Measurements from ENCODE around the gene ABR. TPM values are rescaled to one million over a fixed set of nuclear protein-coding genes. Genes with fewer than 3 reads are reported as not detected.
A peak's percentile ranks its signal among the peaks of the same experiment; 100 is the strongest.

ABR gene
- total RNA-seq (100 to 1,000 TPM; 139 to 157 TPM), polyA plus RNA-seq (10 to 100 TPM in 1 of 2 donors, 1 to 10 TPM in 1; 7.2 to 33.4 TPM)

- Histone ChIP-seq H3K9me3 (ENCODE audit: control insufficient read depth in 1 of 2, low read length in 2 of 2) (no peaks in the 10 kb centered on the region), H3K27ac (ENCODE audit: low read depth, low read length) (peak within 1 kb of the TSS; percentile 35), H3K4me3 (ENCODE audit: low read length in 2 of 2) (peak within 1 kb of the TSS in 1 of 2 donors; percentile 38), H3K4me1 (ENCODE audit: insufficient read depth, low read length) (peaks cover 10% of the 10 kb centered on the region), H3K36me3 (ENCODE audit: insufficient read depth, low read length) (no peaks in the 10 kb centered on the region), H3K27me3 (ENCODE audit: insufficient read depth, low read length) (no peaks in the 10 kb centered on the region)
- Mint-ChIP-seq H3K4me1 (peaks cover 2 to 33% (median 15%) of the 10 kb centered on the region in 4 donors), H3K9me3 (peaks cover 0 to 2% (median 0%) of the 10 kb centered on the region in 8 donors), H3K4me3 (peak within 1 kb of the TSS; percentile 38 to 84 (median 80)), H3K27ac (peak within 1 kb of the TSS in 3 of 7 donors; percentile 57 to 81 (median 63)), H3K36me3 (no peaks in the 10 kb centered on the region), H3K27me3 (no peaks in the 10 kb centered on the region)
- peak; percentile 51 to 76 (median 54) for DNase-seq
- intact Hi-C loops (cut with micrococcal nuclease): loop anchor here (2.0 kb wide), 1 partner anchor 57 kb away; no protein-coding TSS in a partner anchor
- ChIA-PET POLR2A (ENCODE audit: partially characterized antibody) (interaction anchor here (1.0 kb wide), 1 partner anchor 18 kb away, joined by 5 read pairs; no protein-coding TSS in a partner anchor), CTCF (ENCODE audit: partially characterized antibody) (interaction anchor here (1.0 kb wide), 1 partner anchor 58 kb away, joined by 5 read pairs; no protein-coding TSS in a partner anchor)
Measured at GRCh38 chr17:1179818-1180742, at the start of gene ABR. TSS of gene ABR (minus strand) at chr17:1179981. CDS start at chr17:1179727, 254 bp downstream.

DNA sequence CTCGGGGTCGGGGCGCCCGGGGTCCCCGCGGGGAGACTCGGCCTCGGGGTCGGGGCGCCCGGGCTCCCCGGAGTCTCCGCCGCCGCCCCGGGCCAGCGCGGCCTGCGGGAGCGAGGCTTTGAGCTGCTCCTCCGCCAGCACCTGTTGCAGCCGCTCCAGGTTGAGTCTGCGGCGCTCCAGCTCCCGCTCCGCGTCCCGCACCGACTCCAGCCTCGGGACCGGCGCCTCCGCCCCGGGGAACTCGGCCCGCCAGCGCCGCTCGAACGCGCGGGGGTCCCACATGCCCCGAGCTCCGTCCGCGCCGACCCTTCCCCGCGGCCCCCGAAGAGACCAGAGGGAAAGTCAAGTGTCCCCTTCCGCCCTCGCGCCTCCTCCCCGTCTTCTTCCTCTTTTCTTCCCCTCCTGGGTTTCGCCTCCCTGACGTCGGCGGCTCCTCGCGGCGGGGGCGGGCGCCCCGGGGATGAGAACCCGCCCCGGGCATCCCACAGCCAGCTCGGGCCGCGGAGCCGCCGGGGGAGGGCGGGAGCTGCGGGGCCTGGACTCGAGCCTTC, 49.6 kb upstream of the ABR start:
- Mint-ChIP-seq H3K9me3 (peaks cover 0 to 2% (median 0%) of the 10 kb centered on the region in 8 donors), H3K4me1 (peaks cover 7 to 26% (median 16%) of the 10 kb centered on the region in 4 donors), H3K27ac (no peak overlapping the region), H3K36me3 (no peaks in the 10 kb centered on the region), H3K4me3 (peak overlapping the region; percentile 15 to 64 (median 44)), H3K27me3 (peaks cover 29 to 33% of the 10 kb centered on the region in 2 donors)
- intact Hi-C loops (cut with micrococcal nuclease): no loop called here
- H3K27me3 ChIP-seq (ENCODE audit: insufficient read depth, low read length): no peaks in the 10 kb centered on the region
- CTCF ChIA-PET (ENCODE audit: partially characterized antibody): interaction anchor here (0.5 to 1.2 kb wide), 3 partner anchors 30 to 103 kb away, joined by 3 to 4 read pairs (median 3); no protein-coding TSS in a partner anchor
- H3K4me3 ChIP-seq (ENCODE audit: low read length in 2 of 2): no peak overlapping the region
- no peaks in the 10 kb centered on the region for H3K9me3 ChIP-seq (ENCODE audit: control insufficient read depth in 1 of 2, low read length in 2 of 2)
- peak in 4 of 5 donors; percentile 23 to 49 (median 38) for DNase-seq
- POLR2A ChIA-PET (ENCODE audit: partially characterized antibody): interaction anchor here (0.7 kb wide), 1 partner anchor 28 kb away, joined by 3 read pairs; no protein-coding TSS in a partner anchor
- peaks cover 11% of the 10 kb centered on the region for H3K4me1 ChIP-seq (ENCODE audit: insufficient read depth, low read length)
- no peak overlapping the region for H3K27ac ChIP-seq (ENCODE audit: low read depth, low read length)
- no peaks in the 10 kb centered on the region for H3K36me3 ChIP-seq (ENCODE audit: insufficient read depth, low read length)

DNA sequence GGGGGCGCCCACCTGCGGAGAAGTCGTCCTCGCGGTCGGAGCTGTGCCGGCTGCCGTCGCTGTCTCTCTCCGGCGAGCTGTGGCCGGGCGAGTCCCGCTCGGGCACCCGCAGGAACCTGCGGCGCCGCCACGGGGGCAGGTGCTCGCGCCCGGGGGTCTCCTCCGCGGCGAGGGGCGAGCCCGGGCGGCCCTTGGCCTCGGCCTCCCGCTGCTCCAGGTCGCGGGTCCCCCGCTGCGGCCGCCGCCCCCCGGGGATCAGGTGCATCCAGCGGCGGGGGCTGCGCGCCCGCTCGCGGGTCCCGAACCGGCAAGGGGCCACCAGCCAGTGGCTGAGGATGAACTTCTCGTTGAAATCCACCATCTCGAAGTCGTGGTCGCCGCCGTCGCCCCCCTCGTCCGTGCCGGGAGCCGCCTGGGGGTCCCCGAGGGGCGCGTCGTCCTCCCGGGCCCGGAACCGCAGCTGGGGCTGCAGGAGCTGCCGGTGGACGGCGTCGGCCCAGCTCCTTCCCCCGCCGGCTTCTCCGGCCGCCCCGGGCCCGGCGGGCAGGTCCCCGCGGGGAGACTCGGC, 49.1 kb upstream of the ABR start:
- no peaks in the 10 kb centered on the region for H3K36me3 ChIP-seq (ENCODE audit: insufficient read depth, low read length)
- Mint-ChIP-seq H3K9me3 (peaks cover 0 to 2% (median 0%) of the 10 kb centered on the region in 8 donors), H3K4me3 (peak overlapping the region in 1 of 8 donors; percentile 41), H3K4me1 (peaks cover 7 to 26% (median 16%) of the 10 kb centered on the region in 4 donors), H3K36me3 (no peaks in the 10 kb centered on the region), H3K27me3 (peaks cover 26 to 30% of the 10 kb centered on the region in 2 donors), H3K27ac (no peak overlapping the region)
- H3K4me1 ChIP-seq (ENCODE audit: insufficient read depth, low read length): peaks cover 11% of the 10 kb centered on the region
- H3K27ac ChIP-seq (ENCODE audit: low read depth, low read length): no peak overlapping the region
- peak in 1 of 5 donors; percentile 10 for DNase-seq
- ChIA-PET POLR2A (ENCODE audit: partially characterized antibody) (interaction anchor here (0.7 kb wide), 1 partner anchor 28 kb away, joined by 3 read pairs; no protein-coding TSS in a partner anchor), CTCF (ENCODE audit: partially characterized antibody) (interaction anchor here (0.9 to 1.2 kb wide), 3 partner anchors 11 to 41 kb away, joined by 3 to 4 read pairs (median 4); no protein-coding TSS in a partner anchor)
- intact Hi-C loops (cut with micrococcal nuclease): no loop called here
- no peaks in the 10 kb centered on the region for H3K27me3 ChIP-seq (ENCODE audit: insufficient read depth, low read length)
- H3K4me3 ChIP-seq (ENCODE audit: low read length in 2 of 2): no peak overlapping the region
- no peaks in the 10 kb centered on the region for H3K9me3 ChIP-seq (ENCODE audit: control insufficient read depth in 1 of 2, low read length in 2 of 2)

DNA sequence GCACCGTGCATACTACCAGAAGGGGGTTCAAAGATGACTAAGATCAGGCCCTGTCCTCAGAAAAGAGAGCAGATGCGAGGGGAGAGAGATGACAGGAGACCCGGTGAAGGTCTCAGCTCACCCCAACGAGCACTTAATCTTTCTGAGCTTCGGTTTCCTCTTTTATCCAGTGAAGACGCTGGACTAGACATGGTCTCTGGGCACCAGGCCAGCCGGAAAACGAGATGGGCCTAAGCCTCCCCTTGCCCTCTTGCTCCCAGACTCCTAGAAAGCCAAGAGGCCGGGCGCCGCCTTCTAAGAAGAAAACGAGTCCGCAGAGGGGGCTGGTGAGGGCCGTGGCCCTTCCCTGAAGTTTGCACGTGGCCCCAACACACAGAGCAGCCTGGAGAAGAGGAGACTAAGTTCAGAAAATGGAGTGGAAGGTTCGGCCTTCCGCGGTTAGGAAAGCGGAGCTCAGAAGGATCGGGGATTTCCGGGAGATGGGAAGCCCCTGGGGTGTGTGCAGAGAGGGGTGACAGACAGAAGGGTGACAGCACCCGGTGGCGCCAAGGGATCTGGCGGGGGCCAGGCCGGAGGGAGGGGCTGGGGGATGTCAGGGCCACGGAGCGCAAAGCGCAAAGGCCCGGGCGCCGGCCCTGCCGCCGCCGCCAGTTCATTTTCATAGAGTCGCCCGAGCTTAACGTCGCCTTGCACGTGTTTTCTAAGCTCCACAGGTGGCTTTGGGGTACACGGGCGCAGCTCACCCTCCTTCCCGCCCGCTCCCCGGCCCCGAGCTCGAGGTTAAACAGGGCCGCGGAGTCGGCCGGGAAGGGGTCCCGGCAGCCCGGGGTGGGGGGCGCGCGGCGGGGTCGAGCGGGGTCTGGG, 48.4 kb upstream of the ABR start:
- Histone ChIP-seq H3K27ac (ENCODE audit: low read depth, low read length) (no peak overlapping the region), H3K36me3 (ENCODE audit: insufficient read depth, low read length) (no peaks in the 10 kb centered on the region), H3K4me3 (ENCODE audit: low read length in 2 of 2) (no peak overlapping the region), H3K4me1 (ENCODE audit: insufficient read depth, low read length) (peaks cover 11% of the 10 kb centered on the region), H3K27me3 (ENCODE audit: insufficient read depth, low read length) (no peaks in the 10 kb centered on the region), H3K9me3 (ENCODE audit: control insufficient read depth in 1 of 2, low read length in 2 of 2) (no peaks in the 10 kb centered on the region)
- Mint-ChIP-seq H3K9me3 (peaks cover 0 to 2% (median 0%) of the 10 kb centered on the region in 8 donors), H3K4me1 (peaks cover 7 to 26% (median 16%) of the 10 kb centered on the region in 4 donors), H3K27me3 (peaks cover 26 to 30% of the 10 kb centered on the region in 2 donors), H3K36me3 (no peaks in the 10 kb centered on the region), H3K4me3 (peak overlapping the region; percentile 81 to 93 (median 85)), H3K27ac (peak overlapping the region in 6 of 7 donors; percentile 10 to 87 (median 64))
- ChIA-PET POLR2A (ENCODE audit: partially characterized antibody) (no interaction called here), CTCF (ENCODE audit: partially characterized antibody) (interaction anchor here (0.9 to 1.2 kb wide), 2 partner anchors 10 to 41 kb away, joined by 3 to 4 read pairs; no protein-coding TSS in a partner anchor)
- peak in 2 of 5 donors; percentile 22 to 59 for DNase-seq
- intact Hi-C loops (cut with micrococcal nuclease): no loop called here

- H3K4me3 Mint-ChIP-seq: peak overlapping the region; percentile 12 to 93 (median 84)
- H3K36me3 Mint-ChIP-seq: no peaks in the 10 kb centered on the region
- H3K9me3 Mint-ChIP-seq: peaks cover 0 to 2% (median 0%) of the 10 kb centered on the region in 8 donors
- no peaks in the 10 kb centered on the region for H3K27me3 ChIP-seq (ENCODE audit: insufficient read depth, low read length)
- H3K4me3 ChIP-seq (ENCODE audit: low read length in 2 of 2): no peak overlapping the region
- no peak for DNase-seq
- no peaks in the 10 kb centered on the region for H3K36me3 ChIP-seq (ENCODE audit: insufficient read depth, low read length)
- peak overlapping the region in 1 of 7 donors; percentile 51 for H3K27ac Mint-ChIP-seq
- H3K27ac ChIP-seq (ENCODE audit: low read depth, low read length): no peak overlapping the region
- peaks cover 7 to 26% (median 16%) of the 10 kb centered on the region in 4 donors for H3K4me1 Mint-ChIP-seq
- H3K9me3 ChIP-seq (ENCODE audit: control insufficient read depth in 1 of 2, low read length in 2 of 2): no peaks in the 10 kb centered on the region
- peaks cover 11% of the 10 kb centered on the region for H3K4me1 ChIP-seq (ENCODE audit: insufficient read depth, low read length)
- peaks cover 22 to 27% of the 10 kb centered on the region in 2 donors for H3K27me3 Mint-ChIP-seq
- POLR2A ChIA-PET (ENCODE audit: partially characterized antibody): no interaction called here
- intact Hi-C loops (cut with micrococcal nuclease): no loop called here
- CTCF ChIA-PET (ENCODE audit: partially characterized antibody): interaction anchor here (1.2 kb wide), 1 partner anchor 40 kb away, joined by 3 read pairs; no protein-coding TSS in a partner anchor
Measured at GRCh38 chr17:1227365-1227764, 47.6 kb upstream of the ABR start.

GRCh38 chr17:1226308-1226707, 46.5 kb upstream of the ABR start:
- Histone ChIP-seq H3K36me3 (ENCODE audit: insufficient read depth, low read length) (no peaks in the 10 kb centered on the region), H3K27me3 (ENCODE audit: insufficient read depth, low read length) (no peaks in the 10 kb centered on the region), H3K4me3 (ENCODE audit: low read length in 2 of 2) (no peak overlapping the region), H3K9me3 (ENCODE audit: control insufficient read depth in 1 of 2, low read length in 2 of 2) (no peaks in the 10 kb centered on the region), H3K4me1 (ENCODE audit: insufficient read depth, low read length) (peaks cover 11% of the 10 kb centered on the region), H3K27ac (ENCODE audit: low read depth, low read length) (no peak overlapping the region)
- Mint-ChIP-seq H3K36me3 (no peaks in the 10 kb centered on the region), H3K4me1 (peaks cover 7 to 19% (median 14%) of the 10 kb centered on the region in 4 donors), H3K27me3 (peaks cover 13 to 20% of the 10 kb centered on the region in 2 donors), H3K4me3 (peak overlapping the region in 1 of 8 donors; percentile 89), H3K27ac (peak overlapping the region in 1 of 7 donors; percentile 36), H3K9me3 (peaks cover 0 to 2% (median 0%) of the 10 kb centered on the region in 8 donors)
- DNase-seq: no peak
- intact Hi-C loops (cut with micrococcal nuclease): no loop called here
- CTCF ChIA-PET (ENCODE audit: partially characterized antibody): no interaction called here
- POLR2A ChIA-PET (ENCODE audit: partially characterized antibody): interaction anchor here (0.6 kb wide), 1 partner anchor 37 kb away, joined by 3 read pairs; no protein-coding TSS in a partner anchor
